OCI-M2 (cell line): ENCODE data around the gene SLC6A7.

Experiments
- DNase-seq: peaks from one replicate; lab custom pipeline; 2025; ENCODE audit not compliant: unreplicated experiment; lab: John Stamatoyannopoulos, UW

The SLC6A7 gene

DNA sequence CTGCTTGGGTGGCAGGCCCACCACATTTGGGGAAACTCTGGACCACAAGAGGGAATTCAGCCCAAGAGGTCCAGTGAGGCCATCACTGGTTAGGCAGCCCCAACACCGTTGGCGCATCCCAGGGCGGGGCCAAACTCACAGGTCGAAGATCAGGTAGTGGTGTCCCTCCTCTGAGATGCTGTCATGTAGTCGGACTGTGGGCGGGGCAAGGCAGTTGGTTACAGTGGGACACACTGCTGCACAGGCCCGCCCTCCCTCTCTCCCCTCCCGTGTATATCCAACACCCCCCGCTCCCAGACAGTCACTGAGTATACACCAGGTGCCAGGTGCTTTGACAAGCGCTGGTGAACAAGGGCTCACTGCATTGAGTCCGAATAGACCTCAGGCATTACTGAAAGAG, 67.6 kb downstream of the SLC6A7 start:
- no peak for DNase-seq

DNA sequence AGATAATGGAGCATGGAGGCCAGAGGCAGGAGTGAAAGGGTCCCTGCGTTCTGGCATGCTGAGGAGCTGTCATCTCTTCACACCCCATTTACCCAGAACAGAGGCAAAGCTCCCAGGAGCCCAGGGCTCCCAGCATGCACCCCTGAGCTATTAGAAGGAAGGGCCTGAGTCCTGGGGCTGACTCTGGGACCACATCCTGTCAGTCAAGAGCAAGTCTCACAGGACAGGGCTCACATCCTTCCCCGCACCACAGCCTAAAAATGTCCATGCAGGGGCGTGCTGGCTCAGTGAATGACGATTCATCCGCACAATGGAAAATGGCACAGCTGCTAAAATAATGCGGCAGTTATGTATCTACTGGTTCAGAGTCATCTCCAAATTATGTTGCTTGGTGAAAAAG, 68.3 kb downstream of the SLC6A7 start:
- DNase-seq: no peak
